ENCODE measurements around the gene SART3.

DNA sequence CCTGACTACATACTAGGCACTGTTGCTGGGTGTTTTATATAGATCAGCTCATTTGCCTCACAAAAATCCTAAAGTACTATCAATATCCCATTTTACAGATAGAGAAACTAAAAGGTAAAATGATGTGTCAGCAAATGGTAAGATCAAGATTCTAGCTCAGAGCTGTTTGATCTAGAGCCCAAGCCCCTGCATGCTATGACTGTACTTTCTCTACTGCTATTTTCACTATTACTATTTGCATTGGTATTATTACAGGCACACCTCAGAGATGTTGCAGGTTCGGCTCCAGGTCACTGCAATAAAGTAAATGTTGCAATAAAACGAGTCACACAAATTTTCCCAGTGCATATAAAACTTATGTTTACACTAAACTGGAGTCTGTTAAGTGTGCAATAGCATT lies 12.3 kb upstream of the SART3 start:
- TF ChIP-seq POLR2A (IDR thresholded peaks at IDR 0.05) = no peak
- TF ChIP-seq, protein P1, sequence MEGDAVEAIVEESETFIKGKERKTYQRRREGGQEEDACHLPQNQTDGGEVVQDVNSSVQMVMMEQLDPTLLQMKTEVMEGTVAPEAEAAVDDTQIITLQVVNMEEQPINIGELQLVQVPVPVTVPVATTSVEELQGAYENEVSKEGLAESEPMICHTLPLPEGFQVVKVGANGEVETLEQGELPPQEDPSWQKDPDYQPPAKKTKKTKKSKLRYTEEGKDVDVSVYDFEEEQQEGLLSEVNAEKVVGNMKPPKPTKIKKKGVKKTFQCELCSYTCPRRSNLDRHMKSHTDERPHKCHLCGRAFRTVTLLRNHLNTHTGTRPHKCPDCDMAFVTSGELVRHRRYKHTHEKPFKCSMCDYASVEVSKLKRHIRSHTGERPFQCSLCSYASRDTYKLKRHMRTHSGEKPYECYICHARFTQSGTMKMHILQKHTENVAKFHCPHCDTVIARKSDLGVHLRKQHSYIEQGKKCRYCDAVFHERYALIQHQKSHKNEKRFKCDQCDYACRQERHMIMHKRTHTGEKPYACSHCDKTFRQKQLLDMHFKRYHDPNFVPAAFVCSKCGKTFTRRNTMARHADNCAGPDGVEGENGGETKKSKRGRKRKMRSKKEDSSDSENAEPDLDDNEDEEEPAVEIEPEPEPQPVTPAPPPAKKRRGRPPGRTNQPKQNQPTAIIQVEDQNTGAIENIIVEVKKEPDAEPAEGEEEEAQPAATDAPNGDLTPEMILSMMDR (IDR thresholded peaks at IDR 0.05) = no peak
